DMS114 treated with DMSO at 0.1 percent for 48 hours (cell line): ENCODE results near the gene TMEM62.

Experiments
- DNase-seq: peaks from one replicate; lab custom pipeline; 2025; ENCODE audit not compliant: unreplicated experiment; lab: John Stamatoyannopoulos, UW

Gene TMEM62

GRCh38 chr15:43226436-43227305, 93.3 kb downstream of the TMEM62 start:
- DNase-seq: no peak

DNA sequence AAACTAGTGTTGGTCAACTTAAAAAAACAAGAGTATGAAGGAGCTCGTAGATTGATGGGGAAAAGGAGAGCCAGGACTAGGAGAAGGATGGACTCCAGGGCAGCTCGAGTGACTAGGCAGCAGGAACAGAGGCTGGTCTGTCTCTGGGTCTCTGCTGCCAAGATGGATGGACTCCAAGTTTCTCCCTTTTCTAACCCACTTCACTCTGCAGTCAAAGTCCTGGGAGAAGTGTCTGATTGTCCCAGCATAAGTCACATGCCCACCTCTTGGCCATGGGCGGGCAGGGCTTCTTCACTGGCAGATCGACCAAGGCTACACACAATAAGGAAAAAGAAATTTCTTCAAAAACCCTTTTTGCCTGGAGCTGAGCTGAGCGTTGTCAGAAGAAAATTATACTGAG, 96.6 kb downstream of the TMEM62 start:
- no peak for DNase-seq

GRCh38 chr15:43230640-43231115, 97.3 kb downstream of the TMEM62 start:
- DNase-seq: no peak

- no peak for DNase-seq
These were observed 99.0 kb downstream of the TMEM62 start for GRCh38 chr15:43232289-43232874.
